HepG2 (cell line): Measurements from ENCODE around the gene THRSP. TPM values are rescaled to one million over a fixed set of nuclear protein-coding genes. Genes with fewer than 3 reads are reported as not detected.

Source experiments
- ATAC-seq: fragments of 200-7000 bp; cut with Tn5 transposase; 3 replicates; pipeline ENCODE4 v1.9.1; 2020; ENCODE audit warnings: mild to moderate bottlenecking, moderate library complexity
- BruUV-seq: library from RNA; stranded (reverse); fragments of 400-500 nt; replicated peaks from 2 replicates; lab custom pipeline; 2021; lab: Mats Ljungman, UMichigan
- CTCF ChIA-PET: fragments of 300-600 bp; formaldehyde crosslinking; extraction: SDS; loops from one replicate; lab custom pipeline; 2021; ENCODE audit warnings: low total read pairs, inconsistent platforms, low intra/inter-chr PET ratio; lab: Yijun Ruan, JAX
- POLR2A ChIA-PET: fragments of 350-600 bp; sonication (Branson Sonifier 250); formaldehyde crosslinking; loops from one replicate; lab custom pipeline; 2020; ENCODE audit warnings: antibody characterized with exemption, inconsistent platforms; lab: Yijun Ruan, JAX
- DNase-seq: peaks from one replicate; pipeline ENCODE4 v3.0.0-alpha.2; 2015; ENCODE audit warnings: low spot score
- FAIRE-seq: peaks from 3 replicates; lab custom pipeline; 2011; peaks lifted over from hg19 to GRCh38; lab: Jason Lieb, UNC
- H2AFZ ChIP-seq: one replicate; pipeline ENCODE4 v1.6.1; 2011; ENCODE audit warnings: low read length, inconsistent platforms
- H3K27ac ChIP-seq: fragments of 300-600 bp; 3 replicates; pipeline ENCODE4 v1.8.0; 2011; ENCODE audit warnings: mixed run types, mild to moderate bottlenecking, mixed read lengths, low read length, inconsistent platforms; ENCODE audit not compliant: insufficient read depth; ENCODE audit errors: extremely low read length
- H3K27me3 ChIP-seq, 2 experiments: fragments of 200-600 bp in 1 of 2; 2 replicates in 1 of 2; 3 replicates in 1 of 2; pipeline versions ENCODE4 v1.6.0 to v1.8.0; 2011; ENCODE audit warnings: low read length in 2 of 2, mild to moderate bottlenecking in 2 of 2, moderate library complexity in 2 of 2, inconsistent platforms in 1 of 2; ENCODE audit not compliant: insufficient read depth in 2 of 2, control insufficient read depth in 1 of 2
- H3K36me3 ChIP-seq, 2 experiments: fragments of 200-600 bp in 1 of 2; replicated peaks in 1 of 2; 2 replicates in 1 of 2; 3 replicates in 1 of 2; pipeline versions ENCODE4 v1.5.1 to v1.8.0; 2011; ENCODE audit warnings: low read length in 2 of 2, inconsistent platforms in 1 of 2; ENCODE audit not compliant: insufficient read depth in 2 of 2, control insufficient read depth in 1 of 2
- H3K4me1 ChIP-seq: 2 replicates; pipeline ENCODE4 v1.5.1; 2012; ENCODE audit warnings: low read length, inconsistent platforms; ENCODE audit not compliant: insufficient read depth
- H3K4me2 ChIP-seq: 2 replicates; pipeline ENCODE4 v1.6.0; 2011; ENCODE audit warnings: low read depth, low read length, inconsistent platforms
- H3K4me3 ChIP-seq, 3 experiments: fragments of 200-600 bp in 1 of 3; sonication (generic), shearing (Covaris generic) in 1 of 3; replicated peaks in 1 of 3; 2 replicates each; pipeline ENCODE4 v1.5.1; 2011 to 2016; ENCODE audit warnings: low read length in 3 of 3, inconsistent platforms in 2 of 3, low read depth in 2 of 3, mild to moderate bottlenecking in 2 of 3, control low read depth in 1 of 3, mixed read lengths in 1 of 3; ENCODE audit not compliant: insufficient read depth in 1 of 3
- H3K79me2 ChIP-seq: one replicate; pipeline ENCODE4 v1.6.1; 2011; ENCODE audit warnings: low read length, inconsistent platforms; ENCODE audit not compliant: insufficient read depth
- H3K9ac ChIP-seq: 2 replicates; pipeline ENCODE4 v1.6.0; 2011; ENCODE audit warnings: mild to moderate bottlenecking, low read depth, low read length, inconsistent platforms; ENCODE audit not compliant: insufficient read depth
- H3K9me3 ChIP-seq: 2 replicates; pipeline ENCODE4 v1.5.1; 2012; ENCODE audit warnings: mild to moderate bottlenecking, low read length
- H4K20me1 ChIP-seq: 2 replicates; pipeline ENCODE4 v1.6.0; 2011; ENCODE audit warnings: inconsistent platforms, mild to moderate bottlenecking, low read length, moderate library complexity; ENCODE audit not compliant: insufficient read depth
- ARID2 ChIP-seq: sonication (generic); formaldehyde crosslinking; IDR thresholded peaks from 2 replicates; pipeline ENCODE4 v1.8.1; 2022; ENCODE audit warnings: mild to moderate bottlenecking, missing genetic modification reagents, borderline replicate concordance
- ATF7 ChIP-seq, 2 experiments: fragments of 450-650 bp in 1 of 2; sonication (generic) in 1 of 2; formaldehyde crosslinking in 1 of 2; IDR thresholded peaks; 2 replicates each; pipeline versions ENCODE4 v1.4.0 to v1.6.1; 2016 to 2020; ENCODE audit warnings: antibody characterized with exemption in 1 of 2, mild to moderate bottlenecking in 1 of 2, missing genetic modification reagents in 1 of 2
- CREM ChIP-seq, 2 experiments: sonication (generic) in 1 of 2; formaldehyde crosslinking in 1 of 2; IDR thresholded peaks; 2 replicates each; pipeline versions ENCODE4 v1.4.0 to v1.6.1; 2016 to 2020; ENCODE audit warnings: antibody characterized with exemption in 1 of 2, mild to moderate bottlenecking in 1 of 2, missing genetic modification reagents in 1 of 2
- FUBP1 ChIP-seq: sonication (generic); formaldehyde crosslinking; IDR thresholded peaks from 2 replicates; pipeline ENCODE4 v1.5.1; 2020; ENCODE audit warnings: missing genetic modification reagents, mild to moderate bottlenecking, borderline replicate concordance
- HINFP ChIP-seq: sonication (generic); formaldehyde crosslinking; IDR thresholded peaks from 2 replicates; pipeline ENCODE4 v1.4.0; 2020; ENCODE audit warnings: low read depth, mild to moderate bottlenecking, missing genetic modification reagents
- KLF9 ChIP-seq: IDR thresholded peaks from 2 replicates; pipeline ENCODE4 v1.6.1; 2016; ENCODE audit warnings: low read depth
- SALL2 ChIP-seq: sonication (generic); formaldehyde crosslinking; IDR thresholded peaks from 2 replicates; pipeline ENCODE4 v1.8.1; 2023; ENCODE audit warnings: mild to moderate bottlenecking, missing genetic modification reagents, inconsistent platforms
- SMAD3 ChIP-seq: sonication (generic); formaldehyde crosslinking; IDR thresholded peaks from 2 replicates; pipeline ENCODE4 v1.4.0; 2020; ENCODE audit warnings: missing genetic modification reagents
- U2AF2 ChIP-seq: fragments of 200-400 bp; formaldehyde crosslinking; IDR thresholded peaks from 2 replicates; pipeline ENCODE4 v1.6.1; 2017; ENCODE audit warnings: low read depth, mild to moderate bottlenecking, low read length
- WIZ ChIP-seq: sonication (generic); formaldehyde crosslinking; IDR thresholded peaks from 2 replicates; pipeline ENCODE4 v1.5.1; 2020; ENCODE audit warnings: mild to moderate bottlenecking, missing genetic modification reagents
- ZFY ChIP-seq: sonication (generic); formaldehyde crosslinking; IDR thresholded peaks from 2 replicates; pipeline ENCODE4 v1.4.0; 2020; ENCODE audit warnings: missing genetic modification reagents
- ZNF251 ChIP-seq: sonication (generic); formaldehyde crosslinking; IDR thresholded peaks from 2 replicates; pipeline ENCODE4 v1.9.0; 2021; ENCODE audit warnings: mild to moderate bottlenecking, missing genetic modification reagents
- ZXDC ChIP-seq: sonication (generic); formaldehyde crosslinking; IDR thresholded peaks from 2 replicates; pipeline ENCODE4 v1.5.0; 2020; ENCODE audit warnings: mild to moderate bottlenecking, missing genetic modification reagents
- WGBS: methylation state at CpG from one replicate; pipeline ENCODE4 v1.1.6; 2017; ENCODE audit warnings: low lambda C conversion rate; 5-methylcytosine and 5-hydroxymethylcytosine counted together
- in situ Hi-C: cut with HindIII; loops from 2 replicates; pipeline ENCODE4 v1.10.0; 2017; ENCODE audit warnings: low pct_unique_long_range_greater_than_20kb; ENCODE audit not compliant: extremely low pct_ligation_motif_present
- intact Hi-C: fragments of 100-400 bp; cut with micrococcal nuclease; formaldehyde crosslinking; loops from one replicate; pipeline ENCODE4 v1.10.0; 2022; ENCODE audit not compliant: unreplicated experiment
- polyA plus RNA-seq, 8 experiments: library from polyadenylated mRNA; depleted of rRNA in 3 of 8; stranded (reverse) in 7 of 8; unstranded in 1 of 8; fragments of >200 nt; fragmentation: Illumina TruSeq in 4 of 8; extraction: Trizol in 4 of 8; gene quantifications; 2 replicates each; pipeline versions ENCODE4 v1.2.1 to v1.2.3, GENCODE V29; 2011 to 2016; ENCODE audit warnings: low read depth in 4 of 8, missing spikeins in 1 of 8, mixed read lengths in 1 of 8; ENCODE audit not compliant: insufficient read depth in 1 of 8
- total RNA-seq, 5 experiments: library from RNA; depleted of rRNA; stranded (reverse); fragments of >200 nt; fragmentation: Illumina TruSeq; extraction: Trizol; gene quantifications; 2 replicates each; pipeline ENCODE4 v1.2.3, GENCODE V29; 2016; ENCODE audit warnings: low read depth in 1 of 5
- TF ChIP-seq, protein P1 (sequence below): IDR thresholded peaks from 2 replicates; pipeline ENCODE4 v1.6.1; 2016; ENCODE audit warnings: mild to moderate bottlenecking

THRSP gene
- total and polyA plus RNA-seq, 2 of the 13 experiments (the other 11 are each of a cell fraction or from before 2014, with no cell fraction given), result 0.13 to 0.58 TPM

- peaks cover 9% of the 10 kb centered on the region for H4K20me1 ChIP-seq
- intact Hi-C loops (no loop called here), in situ Hi-C loops (no loop called here)
- no peak overlapping the region for H3K4me3 ChIP-seq
- H3K27me3 ChIP-seq, result no peaks in the 10 kb centered on the region; a peak in 1 of 5 replicates
- H3K79me2 ChIP-seq, result peaks cover 30% of the 10 kb centered on the region
- no peak for ATAC-seq
- H3K36me3 ChIP-seq, result no peaks in the 10 kb centered on the region; a peak in 1 of 5 replicates
- H3K9me3 ChIP-seq, result no peaks in the 10 kb centered on the region
- TF ChIP-seq ZNF251 (CRISPR knock-in tag) (no peak), FUBP1 (no peak), KLF9 (CRISPR knock-in tag) (no peak), SMAD3 (CRISPR knock-in tag) (no peak), WIZ (no peak), U2AF2 (no peak), ZXDC (no peak), SALL2 (CRISPR knock-in tag) (no peak), ARID2 (CRISPR knock-in tag) (no peak), HINFP (CRISPR knock-in tag) (no peak), ZFY (0 out of 2 replicates have a peak, but pooled peaks have one; percentile 11), ATF7 (IDR thresholded peaks at IDR 0.05) (no peak), ATF7 (CRISPR knock-in tag; IDR thresholded peaks at IDR 0.05) (no peak), CREM (IDR thresholded peaks at IDR 0.05) (no peak), CREM (CRISPR knock-in tag; IDR thresholded peaks at IDR 0.05) (no peak)
- TF ChIP-seq, protein P1, sequence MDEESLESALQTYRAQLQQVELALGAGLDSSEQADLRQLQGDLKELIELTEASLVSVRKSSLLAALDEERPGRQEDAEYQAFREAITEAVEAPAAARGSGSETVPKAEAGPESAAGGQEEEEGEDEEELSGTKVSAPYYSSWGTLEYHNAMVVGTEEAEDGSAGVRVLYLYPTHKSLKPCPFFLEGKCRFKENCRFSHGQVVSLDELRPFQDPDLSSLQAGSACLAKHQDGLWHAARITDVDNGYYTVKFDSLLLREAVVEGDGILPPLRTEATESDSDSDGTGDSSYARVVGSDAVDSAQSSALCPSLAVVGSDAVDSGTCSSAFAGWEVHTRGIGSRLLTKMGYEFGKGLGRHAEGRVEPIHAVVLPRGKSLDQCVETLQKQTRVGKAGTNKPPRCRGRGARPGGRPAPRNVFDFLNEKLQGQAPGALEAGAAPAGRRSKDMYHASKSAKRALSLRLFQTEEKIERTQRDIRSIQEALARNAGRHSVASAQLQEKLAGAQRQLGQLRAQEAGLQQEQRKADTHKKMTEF (CRISPR knock-in tag), result 0 out of 2 replicates have a peak, but pooled peaks have one; percentile 9
- CTCF ChIA-PET, result no interaction called here
- no peak overlapping the region for H3K4me2 ChIP-seq
- H3K9ac ChIP-seq, result no peak overlapping the region
- DNase-seq, result no peak
- H3K27ac ChIP-seq, result no peak overlapping the region
- no TSS peak for BruUV-seq
- no peak overlapping the region for H2AFZ ChIP-seq
- FAIRE-seq, result no peak
- 92% methylated on average over 8 of the region's 8 CpGs for WGBS
- H3K4me1 ChIP-seq, result peaks cover 55% of the 10 kb centered on the region
- POLR2A ChIA-PET, result no interaction called here
These were observed 18.5 kb downstream of the THRSP start for GRCh38 chr11:78082146-78082545.
